Fibroblast of mammary gland (primary cell): ENCODE results near the gene IL6R.
A peak's percentile ranks its signal among the peaks of the same experiment; 100 is the strongest.
"Not testable (repeated sequence)": the region's sequence is repeated elsewhere in the genome, so short reads cannot be mapped to it uniquely, and the experiment has no call there.

Experiments used
- DNase-seq: peaks from one replicate; pipeline ENCODE4 v3.0.0-alpha.2; 2010; ENCODE audit warnings: low read depth
- H3K4me3 ChIP-seq: 2 replicates; pipeline ENCODE4 v1.5.1; 2011; ENCODE audit warnings: low read depth, mild to moderate bottlenecking, low read length, moderate library complexity; ENCODE audit not compliant: control insufficient read depth
- CTCF ChIP-seq: conservative IDR thresholded peaks from 2 replicates; pipeline ENCODE4 v1.5.1; 2011; ENCODE audit warnings: low read depth, low read length, inconsistent platforms; ENCODE audit not compliant: control insufficient read depth, insufficient read depth

The IL6R gene

GRCh38 chr1:154404984-154405746 lies at the start of gene IL6R:
Gene IL6R (plus strand): TSS chr1:154405343. CDS start chr1:154405630, 287 bp downstream.
- H3K4me3 ChIP-seq: peak within 1 kb of the TSS; percentile 56
- DNase-seq: peak; percentile 92
- peak; percentile 18 for TF ChIP-seq CTCF

GRCh38 chr1:154358519-154358918 lies 46.6 kb upstream of the IL6R start:
- no peak for TF ChIP-seq CTCF
- H3K4me3 ChIP-seq: no peak overlapping the region

GRCh38 chr1:154360288-154360687 lies 44.9 kb upstream of the IL6R start:
- TF ChIP-seq CTCF: no peak
- H3K4me3 ChIP-seq: no peak overlapping the region
- DNase-seq: no peak

More at GRCh38 chr1:154358519-154358918, 46.6 kb upstream of the IL6R start:
- no peak for DNase-seq

DNA sequence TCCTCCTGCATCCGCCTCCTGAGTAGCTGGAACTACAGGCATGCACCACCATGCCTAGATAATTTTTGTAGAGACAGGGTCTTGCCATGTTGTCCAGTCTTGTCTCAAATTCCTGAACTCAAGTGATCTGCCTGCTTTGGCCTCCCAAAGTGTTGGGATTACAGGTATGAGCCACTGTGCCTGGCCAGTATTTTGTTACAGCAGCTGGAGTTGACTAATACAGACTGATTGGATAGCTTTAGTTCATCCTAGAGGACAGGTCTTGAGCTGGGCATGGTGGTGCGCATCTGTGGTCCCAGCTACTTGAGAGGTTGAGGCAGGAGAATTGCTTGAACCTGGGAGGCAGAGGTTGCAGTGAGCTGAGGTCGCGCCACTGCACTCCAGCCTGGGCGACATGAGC lies 44.3 kb upstream of the IL6R start:
- H3K4me3 ChIP-seq, DNase-seq: not testable (repeated sequence)

- H3K4me3 ChIP-seq: no peak overlapping the region
- no peak for DNase-seq
- no peak for TF ChIP-seq CTCF
These were observed 43.8 kb upstream of the IL6R start for GRCh38 chr1:154361357-154361756.

DNA sequence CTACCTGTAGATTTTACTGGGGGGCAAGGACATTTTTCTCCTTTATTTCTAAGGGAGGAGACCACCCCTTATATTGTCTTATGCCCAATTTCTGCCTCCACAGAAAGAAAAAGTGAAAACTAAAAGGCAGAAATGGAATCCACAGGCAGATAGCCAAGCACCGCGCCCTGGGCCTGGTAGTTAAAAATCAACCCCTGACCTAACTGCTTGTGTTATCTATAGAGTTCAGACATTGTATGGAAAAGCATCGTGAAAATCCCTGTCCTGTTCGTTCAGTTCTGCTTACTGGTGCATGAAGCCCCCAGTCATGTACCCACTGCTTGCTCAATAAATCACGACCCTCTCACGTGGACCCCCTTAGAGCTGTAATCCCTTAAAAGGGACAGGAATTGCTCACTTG lies 33.7 kb upstream of the IL6R start:
- no peak for TF ChIP-seq CTCF
- no peak overlapping the region for H3K4me3 ChIP-seq
- no peak for DNase-seq

- DNase-seq: not testable (repeated sequence)
These were observed 31.3 kb upstream of the IL6R start for GRCh38 chr1:154373777-154374357.

More at GRCh38 chr1:154373777-154374357, 31.3 kb upstream of the IL6R start:
- H3K4me3 ChIP-seq: not testable (repeated sequence)
